Progenitor cell of endocrine pancreas (in vitro differentiated cells): ENCODE data around the gene SLC9A9. TPM values are rescaled to one million over a fixed set of nuclear protein-coding genes. Genes with fewer than 3 reads are reported as not detected.

Source experiments
- DNase-seq: peaks from one replicate; pipeline ENCODE4 v3.0.0; 2021; ENCODE audit warnings: low spot score; ENCODE audit not compliant: unreplicated experiment
- H3K27ac Mint-ChIP-seq: 2 replicates; pipeline ENCODE4 v1.8.0; 2021; ENCODE audit warnings: mild to moderate bottlenecking, moderate library complexity, mixed read lengths
- H3K27me3 Mint-ChIP-seq: 2 replicates; pipeline ENCODE4 v1.8.0; 2021; ENCODE audit warnings: mixed read lengths
- H3K36me3 Mint-ChIP-seq: 2 replicates; pipeline ENCODE4 v1.8.0; 2022; ENCODE audit warnings: mixed read lengths; ENCODE audit not compliant: insufficient read depth
- H3K4me1 Mint-ChIP-seq: 2 replicates; pipeline ENCODE4 v1.8.0; 2021; ENCODE audit warnings: low read depth, mixed read lengths
- H3K4me3 Mint-ChIP-seq: 2 replicates; pipeline ENCODE4 v1.8.0; 2021; ENCODE audit warnings: low read depth, mild to moderate bottlenecking, moderate library complexity, mixed read lengths
- H3K9me3 Mint-ChIP-seq: 2 replicates; pipeline ENCODE4 v1.8.0; 2021; ENCODE audit warnings: low read depth, mixed read lengths
- CTCF ChIP-seq: fragments of 200-600 bp; sonication (generic); IDR thresholded peaks from one replicate; pipeline ENCODE4 v1.5.0; 2021; ENCODE audit warnings: antibody characterized with exemption, mild to moderate bottlenecking; ENCODE audit not compliant: unreplicated experiment
- total RNA-seq: library from RNA; stranded (reverse); gene quantifications from 2 replicates; pipeline ENCODE4 v1.2.1, GENCODE V29; 2021

The SLC9A9 gene
- total RNA-seq, 1 donor from 2014 or later = 0.17 TPM

- no peak overlapping the region for H3K4me3 Mint-ChIP-seq
- no peak for DNase-seq
- peaks cover 3% of the 10 kb centered on the region for H3K27me3 Mint-ChIP-seq
- H3K36me3 Mint-ChIP-seq = no peaks in the 10 kb centered on the region
- H3K4me1 Mint-ChIP-seq = peaks cover 6% of the 10 kb centered on the region
- H3K27ac Mint-ChIP-seq = no peak overlapping the region
- no peak for TF ChIP-seq CTCF
- H3K9me3 Mint-ChIP-seq = no peaks in the 10 kb centered on the region
Measured at GRCh38 chr3:143326983-143327778, 521.1 kb downstream of the SLC9A9 start.

- Mint-ChIP-seq H3K4me3 (no peak overlapping the region), H3K27ac (no peak overlapping the region), H3K9me3 (no peaks in the 10 kb centered on the region), H3K27me3 (peaks cover 3% of the 10 kb centered on the region), H3K4me1 (no peaks in the 10 kb centered on the region), H3K36me3 (no peaks in the 10 kb centered on the region)
- no peak for TF ChIP-seq CTCF
- no peak for DNase-seq
Measured at GRCh38 chr3:143321058-143321769, 527.1 kb downstream of the SLC9A9 start.

- H3K36me3 Mint-ChIP-seq = no peaks in the 10 kb centered on the region
- H3K4me1 Mint-ChIP-seq = no peaks in the 10 kb centered on the region
- no peak overlapping the region for H3K4me3 Mint-ChIP-seq
- H3K27me3 Mint-ChIP-seq = peaks cover 12% of the 10 kb centered on the region
- TF ChIP-seq CTCF = no peak
- no peaks in the 10 kb centered on the region for H3K9me3 Mint-ChIP-seq
- no peak for DNase-seq
- H3K27ac Mint-ChIP-seq = no peak overlapping the region
Measured at GRCh38 chr3:143315766-143316165, 532.5 kb downstream of the SLC9A9 start.

- Mint-ChIP-seq H3K27me3 (peaks cover 12% of the 10 kb centered on the region), H3K9me3 (no peaks in the 10 kb centered on the region), H3K36me3 (no peaks in the 10 kb centered on the region), H3K4me3 (no peak overlapping the region), H3K4me1 (no peaks in the 10 kb centered on the region), H3K27ac (no peak overlapping the region)
- TF ChIP-seq CTCF = no peak
- no peak for DNase-seq
Measured at GRCh38 chr3:143314251-143315093, 533.8 kb downstream of the SLC9A9 start.

- TF ChIP-seq CTCF = no peak
Measured at GRCh38 chr3:143313893-143314188, 534.4 kb downstream of the SLC9A9 start.

More at GRCh38 chr3:143313893-143314188, 534.4 kb downstream of the SLC9A9 start:
- no peak for DNase-seq
- no peaks in the 10 kb centered on the region for H3K36me3 Mint-ChIP-seq
- no peak overlapping the region for H3K27ac Mint-ChIP-seq
- no peaks in the 10 kb centered on the region for H3K9me3 Mint-ChIP-seq
- H3K4me1 Mint-ChIP-seq = no peaks in the 10 kb centered on the region
- H3K4me3 Mint-ChIP-seq = no peak overlapping the region
- H3K27me3 Mint-ChIP-seq = peaks cover 12% of the 10 kb centered on the region
